Iris pigment epithelial cell (primary cell): ENCODE data around the gene INHBB.
"Not testable (repeated sequence)": the region's sequence is repeated elsewhere in the genome, so short reads cannot be mapped to it uniquely, and the experiment has no call there.

Experiments
- DNase-seq: peaks from one replicate; pipeline ENCODE4 v3.0.0-alpha.2; 2011; ENCODE audit warnings: low read depth

The INHBB gene

GRCh38 chr2:120382541-120383144 lies 36.7 kb downstream of the INHBB start:
- no peak for DNase-seq

DNA sequence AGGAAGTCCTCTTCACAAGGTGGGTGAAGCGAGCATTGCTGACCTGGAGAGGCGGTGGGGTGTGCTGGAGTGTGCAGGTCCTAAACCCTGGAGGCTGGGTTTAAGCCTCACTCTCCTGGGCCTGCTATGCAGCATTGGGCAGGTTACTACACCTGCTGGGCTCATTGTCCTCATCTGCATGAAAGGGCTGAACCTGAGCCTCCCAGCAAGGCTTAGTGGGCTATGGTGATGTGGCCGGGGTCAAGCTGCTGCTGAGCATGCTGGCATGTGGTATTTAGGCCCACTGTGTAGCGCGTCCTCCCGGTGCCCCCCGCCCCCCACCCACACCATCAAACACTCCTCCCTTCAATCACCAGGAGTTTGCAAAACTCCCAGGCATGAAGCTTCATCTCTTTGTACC lies 37.3 kb downstream of the INHBB start:
- DNase-seq, result no peak

GRCh38 chr2:120383631-120384340 lies 37.9 kb downstream of the INHBB start:
- DNase-seq, result no peak

DNA sequence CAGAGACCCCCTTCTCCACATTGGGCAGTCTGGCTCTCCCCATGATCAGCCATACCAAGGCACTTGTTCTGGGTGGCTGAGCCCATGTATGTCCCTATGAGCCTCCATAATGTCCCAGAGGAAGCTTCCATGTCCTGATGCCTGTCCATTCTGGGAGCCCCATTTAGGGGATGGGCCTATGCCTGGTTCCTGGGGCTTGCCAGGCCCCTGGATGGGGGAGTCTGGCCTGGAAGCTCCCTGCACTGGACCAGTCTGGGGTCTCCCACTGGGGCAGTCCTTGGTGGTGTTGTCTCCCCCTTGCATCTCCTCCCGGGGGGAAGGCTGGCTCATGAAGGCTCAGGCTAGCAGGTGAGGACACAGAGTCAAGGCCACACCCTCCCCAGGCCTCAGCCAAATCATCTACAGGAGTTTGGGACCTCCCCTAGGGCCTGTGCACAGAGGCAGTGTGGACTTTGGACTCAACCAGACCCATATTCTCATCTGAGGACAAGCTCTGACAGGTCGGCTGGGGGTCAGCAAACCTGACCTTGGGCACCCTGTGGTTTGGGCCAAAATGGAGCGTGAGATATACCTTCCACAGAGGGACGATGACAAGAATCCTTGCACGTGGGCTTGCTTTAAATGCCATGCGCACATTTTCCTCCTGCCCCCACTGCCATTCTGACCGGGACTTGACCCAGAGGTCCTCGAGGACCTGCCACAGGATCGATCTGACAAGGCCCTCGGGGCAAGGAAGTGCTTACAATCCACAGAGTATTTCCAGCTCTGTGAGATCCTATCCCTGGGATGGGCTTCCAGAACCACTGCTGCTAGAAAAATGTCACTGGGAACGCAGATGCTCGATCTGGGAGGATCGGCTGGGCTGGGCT lies 38.8 kb downstream of the INHBB start:
- DNase-seq, result no peak

- DNase-seq, result no peak
These were observed 39.6 kb downstream of the INHBB start for GRCh38 chr2:120385355-120386127.

GRCh38 chr2:120388222-120389035 lies 42.5 kb downstream of the INHBB start:
- DNase-seq, result no peak

DNA sequence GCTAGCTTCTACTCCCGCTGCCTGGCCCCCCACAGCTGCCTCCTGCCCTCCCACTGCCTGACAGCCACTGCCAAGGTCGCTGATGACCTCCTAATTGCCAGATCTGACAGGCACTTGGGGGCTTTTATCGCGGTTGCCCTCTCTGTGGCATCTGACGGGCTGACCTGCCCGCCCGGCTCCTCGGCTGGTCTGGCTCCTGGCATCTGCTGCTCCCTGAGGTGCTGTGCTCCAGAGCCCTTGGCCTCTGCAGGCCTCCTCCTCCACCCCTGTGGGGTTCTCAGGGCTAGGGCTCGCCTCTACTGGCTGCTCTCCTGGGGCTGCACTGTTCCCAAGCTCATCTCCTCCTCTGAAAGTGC lies 43.1 kb downstream of the INHBB start:
- DNase-seq, result no peak

GRCh38 chr2:120390381-120391055 lies 44.6 kb downstream of the INHBB start:
- no peak for DNase-seq

DNA sequence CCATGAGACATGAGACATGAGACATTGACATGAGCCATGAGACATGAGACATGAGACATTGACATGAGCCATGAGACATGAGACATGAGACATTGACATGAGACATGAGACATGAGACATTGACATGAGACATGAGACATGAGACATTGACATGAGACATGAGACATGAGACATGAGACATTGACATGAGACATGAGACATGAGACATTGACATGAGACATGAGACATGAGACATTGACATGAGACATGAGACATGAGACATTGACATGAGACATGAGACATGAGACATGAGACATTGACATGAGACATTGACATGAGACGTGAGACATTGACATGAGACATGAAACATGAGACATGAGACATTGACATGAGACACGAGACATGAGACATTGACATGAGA lies 45.4 kb downstream of the INHBB start:
- DNase-seq, result not testable (repeated sequence)

DNA sequence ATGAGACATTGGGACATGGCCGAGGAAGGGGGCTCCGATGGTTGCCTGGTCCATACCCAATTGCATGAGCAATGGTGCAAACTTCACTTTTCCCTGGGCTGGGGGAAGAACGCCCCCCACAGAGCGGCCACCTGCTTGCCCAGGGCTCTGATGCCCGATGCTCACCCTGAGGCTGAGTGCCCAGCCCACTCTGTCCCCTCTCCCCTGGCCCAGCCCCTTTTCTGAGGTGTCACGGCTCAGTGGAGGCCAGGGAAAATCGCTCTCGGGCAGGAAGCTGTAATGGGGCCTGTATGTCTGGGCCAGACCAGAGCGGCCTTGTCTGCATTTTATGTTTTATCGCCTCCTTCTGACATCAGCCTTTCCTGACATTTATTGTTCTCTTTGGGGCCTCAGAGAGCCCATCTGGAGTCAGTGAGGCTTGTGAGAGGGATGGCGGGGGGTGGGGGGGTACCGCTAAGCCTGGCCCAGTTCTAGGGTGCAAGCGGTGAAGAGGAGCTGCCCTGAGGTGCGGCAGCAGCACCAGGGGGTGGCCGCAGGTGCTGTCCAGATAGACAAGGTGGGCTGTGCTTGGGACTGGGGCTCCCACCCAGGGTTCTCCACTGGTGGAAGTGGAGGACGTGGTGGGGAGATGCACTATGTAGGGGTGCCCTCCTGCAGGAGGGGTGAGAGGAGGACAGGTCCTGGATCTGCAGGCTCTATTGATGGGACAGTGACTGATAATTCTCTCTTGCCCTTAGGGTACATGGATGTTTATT lies 46.2 kb downstream of the INHBB start:
- no peak for DNase-seq

DNA sequence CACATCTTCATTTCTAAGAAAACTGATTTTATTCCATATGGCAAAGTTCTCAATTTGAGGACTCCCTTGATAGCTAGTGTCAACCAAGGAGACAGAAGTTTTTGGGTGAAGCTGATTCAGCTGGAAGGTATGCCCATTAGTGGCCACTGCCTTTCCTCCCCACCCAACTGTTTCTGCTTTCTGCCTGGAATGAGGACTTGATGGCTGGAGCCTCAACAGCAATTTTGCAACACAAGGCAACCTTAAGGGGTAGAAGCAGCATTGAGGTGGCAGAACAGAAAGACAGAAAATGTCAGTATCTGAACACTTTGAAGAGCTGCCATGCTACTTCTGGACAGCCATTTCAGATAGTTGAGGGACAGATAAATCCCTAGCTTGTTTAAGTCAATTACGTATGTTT lies 47.0 kb downstream of the INHBB start:
- DNase-seq, result no peak

GRCh38 chr2:120393456-120393855 lies 47.5 kb downstream of the INHBB start:
- no peak for DNase-seq

- DNase-seq, result no peak
These were observed 48.8 kb downstream of the INHBB start for GRCh38 chr2:120394764-120395163.

DNA sequence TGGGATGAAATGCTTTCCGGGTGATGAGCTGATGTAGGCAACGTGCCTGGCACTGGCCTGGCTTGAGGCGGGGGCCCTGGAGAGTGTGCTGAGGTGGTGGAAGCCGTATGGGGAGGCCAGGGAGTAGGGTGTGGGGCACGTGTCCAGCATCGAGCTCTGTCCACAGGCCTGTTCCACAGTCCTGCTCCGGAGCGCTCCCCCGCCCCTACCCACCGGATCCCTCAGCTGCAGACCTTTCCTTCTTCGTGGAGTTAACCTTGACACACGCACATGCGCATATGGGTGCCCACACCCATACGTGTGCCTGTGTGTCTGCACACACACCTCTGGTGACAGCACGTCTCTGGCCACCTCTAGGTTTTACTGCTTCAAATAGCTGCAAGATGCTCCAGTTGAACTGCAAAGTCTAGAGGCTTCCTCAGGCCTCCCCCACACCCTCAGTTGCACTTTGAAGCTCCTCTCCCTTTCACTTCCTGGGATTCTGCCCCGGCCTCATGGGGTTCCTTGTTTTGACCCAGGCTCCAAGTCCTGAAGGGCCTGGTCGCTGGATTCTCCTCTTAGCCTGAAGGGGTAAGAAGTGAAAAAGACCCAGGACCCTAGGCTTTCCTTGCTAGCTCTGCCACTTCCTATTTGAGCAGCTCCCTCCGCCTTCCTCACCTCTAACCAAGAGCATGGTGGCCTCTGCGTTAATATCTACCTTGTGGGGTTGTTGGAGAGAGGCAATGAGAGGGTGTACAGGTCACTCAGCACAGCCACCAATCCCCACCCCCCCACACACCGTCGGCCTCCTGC lies 49.5 kb downstream of the INHBB start:
- no peak for DNase-seq

DNA sequence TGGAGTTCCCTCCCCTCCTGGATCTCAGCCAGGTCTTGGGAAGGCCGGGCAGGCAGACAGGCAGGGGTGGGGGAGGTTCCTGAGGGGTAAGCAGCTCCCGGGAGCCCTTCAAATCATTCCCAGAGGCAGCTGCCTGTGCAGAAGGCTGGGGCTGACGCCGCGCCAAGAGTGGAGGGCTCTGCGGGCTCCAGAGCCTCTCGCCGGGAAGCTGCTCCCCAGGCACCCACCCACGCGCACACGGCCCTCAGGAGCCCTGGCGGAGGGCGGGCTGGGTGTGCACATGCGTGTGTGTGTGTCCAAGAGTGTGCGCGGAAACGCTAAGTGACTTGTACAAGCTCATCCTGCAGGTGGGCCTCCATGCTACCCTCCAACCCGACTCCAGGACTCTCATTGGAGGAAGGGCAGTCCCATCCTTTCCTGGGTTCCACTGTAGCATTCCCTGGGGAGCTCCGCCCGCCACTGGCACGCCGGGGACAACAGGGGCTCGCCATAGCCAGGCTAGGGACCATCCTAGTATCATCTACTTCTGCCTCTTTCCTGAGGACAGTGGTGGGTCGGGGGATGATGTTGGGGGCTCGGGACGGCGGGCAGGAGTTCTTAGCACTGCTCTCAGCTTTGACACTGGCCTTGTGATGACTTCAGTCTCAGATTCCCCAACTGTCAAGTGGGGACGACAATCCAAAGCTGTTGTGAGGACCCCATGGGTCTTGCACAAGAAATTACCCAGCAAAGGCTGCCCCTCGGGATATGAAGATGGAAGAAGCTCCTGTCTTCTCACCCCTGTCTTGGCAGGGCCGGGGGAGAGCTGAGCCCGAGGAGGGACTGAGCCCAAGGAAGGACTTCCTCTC lies 50.3 kb downstream of the INHBB start:
- no peak for DNase-seq

DNA sequence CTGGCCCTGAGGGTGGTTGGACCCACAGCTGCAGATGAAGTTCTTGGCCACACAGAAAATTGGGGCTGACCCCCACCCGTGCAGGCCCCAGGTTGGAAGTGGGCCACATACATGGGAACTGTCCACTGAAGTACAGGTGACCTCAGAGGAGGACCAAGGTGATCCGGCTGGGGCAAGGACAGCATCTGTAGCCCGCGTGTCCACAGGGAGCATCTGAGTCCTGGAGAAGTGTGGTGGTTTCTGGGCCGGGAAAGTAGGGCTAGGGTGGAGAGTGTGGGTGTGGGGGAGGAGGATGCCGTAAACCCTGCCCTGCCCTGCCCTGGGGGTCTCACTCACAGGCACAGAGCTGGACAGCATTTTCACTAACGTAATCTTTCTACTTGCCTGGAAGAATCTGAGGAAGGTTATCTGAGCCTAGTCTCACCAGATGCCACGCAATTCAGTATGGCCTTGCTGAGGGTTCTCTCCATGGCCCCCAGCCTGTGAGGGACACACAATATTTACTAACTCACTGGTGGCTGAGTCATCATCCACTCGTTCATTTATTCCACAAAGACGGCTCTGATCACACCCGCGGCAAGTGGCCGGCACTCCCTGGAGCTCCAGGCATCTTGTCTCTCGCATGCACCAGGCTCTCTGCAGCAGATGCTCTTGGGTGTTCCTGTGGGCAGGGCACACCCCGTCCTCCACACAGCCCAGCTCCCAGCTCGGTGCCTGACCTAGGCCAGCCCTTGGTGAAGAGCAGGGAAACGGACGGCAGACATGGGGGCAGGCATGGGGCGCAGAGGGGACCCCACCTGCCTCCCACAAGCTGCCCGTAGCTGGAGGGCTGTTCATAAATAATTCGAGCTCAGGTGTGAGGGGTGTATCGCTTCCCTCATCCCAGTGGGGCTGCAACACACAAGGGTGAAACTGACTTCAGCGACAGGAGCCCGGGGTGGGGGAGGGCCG lies 51.2 kb downstream of the INHBB start:
- no peak for DNase-seq
